Liver (tissue), 3 donors: ENCODE data around the gene AP1S2.

Source experiments
- RAD21 ChIP-seq, 2 donors: IDR thresholded peaks; 2 replicates each; pipeline ENCODE4 v1.6.1; 2016; ENCODE audit warnings: antibody characterized with exemption in 2 of 2, mild to moderate bottlenecking in 2 of 2
- TAF1 ChIP-seq: conservative IDR thresholded peaks from 2 replicates; pipeline ENCODE4 v1.6.1; 2016; ENCODE audit warnings: antibody characterized with exemption, mild to moderate bottlenecking
- TF ChIP-seq, protein P1 (sequence below): IDR thresholded peaks from 2 replicates; pipeline ENCODE4 v1.6.1; 2016; ENCODE audit warnings: antibody characterized with exemption
- TF ChIP-seq, protein P2 (sequence below): fragments of 150-350 bp; IDR thresholded peaks from 2 replicates; pipeline ENCODE4 v1.5.1; 2017; ENCODE audit warnings: improper control_type of control experiment, low read depth, low read length; ENCODE audit not compliant: missing input control
- donor health status: healthy.
- donor health status: healthy.

DNA sequence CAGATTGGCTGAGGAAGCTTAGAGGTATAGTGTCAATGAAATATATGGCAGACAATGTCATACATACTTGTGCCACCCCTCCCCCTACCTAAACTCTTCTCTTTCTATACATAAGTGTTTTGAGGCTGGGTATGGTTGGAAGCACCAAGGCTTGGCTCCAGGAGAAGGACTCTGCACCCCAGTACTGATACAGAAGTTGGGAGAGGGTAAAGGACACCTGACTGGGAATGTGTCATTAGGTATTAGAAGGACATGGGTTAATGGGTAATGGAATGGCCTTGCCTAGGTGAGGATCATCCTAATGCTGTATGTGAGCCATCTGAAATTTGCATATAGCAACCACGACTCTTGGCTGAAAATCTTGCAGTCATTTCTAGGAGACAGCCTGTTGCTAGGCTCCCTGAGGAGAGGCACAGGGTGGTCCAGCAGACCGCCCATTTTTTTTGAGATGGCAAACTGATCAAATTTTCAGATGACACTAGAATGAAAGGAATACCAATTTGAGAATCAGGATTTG lies 26.8 kb upstream of the AP1S2 start:
- no peak for TF ChIP-seq RAD21 (IDR thresholded peaks at IDR 0.05)
- TF ChIP-seq TAF1 = no peak
- TF ChIP-seq, protein P1, sequence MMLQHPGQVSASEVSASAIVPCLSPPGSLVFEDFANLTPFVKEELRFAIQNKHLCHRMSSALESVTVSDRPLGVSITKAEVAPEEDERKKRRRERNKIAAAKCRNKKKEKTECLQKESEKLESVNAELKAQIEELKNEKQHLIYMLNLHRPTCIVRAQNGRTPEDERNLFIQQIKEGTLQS = no peak
- TF ChIP-seq, protein P2, sequence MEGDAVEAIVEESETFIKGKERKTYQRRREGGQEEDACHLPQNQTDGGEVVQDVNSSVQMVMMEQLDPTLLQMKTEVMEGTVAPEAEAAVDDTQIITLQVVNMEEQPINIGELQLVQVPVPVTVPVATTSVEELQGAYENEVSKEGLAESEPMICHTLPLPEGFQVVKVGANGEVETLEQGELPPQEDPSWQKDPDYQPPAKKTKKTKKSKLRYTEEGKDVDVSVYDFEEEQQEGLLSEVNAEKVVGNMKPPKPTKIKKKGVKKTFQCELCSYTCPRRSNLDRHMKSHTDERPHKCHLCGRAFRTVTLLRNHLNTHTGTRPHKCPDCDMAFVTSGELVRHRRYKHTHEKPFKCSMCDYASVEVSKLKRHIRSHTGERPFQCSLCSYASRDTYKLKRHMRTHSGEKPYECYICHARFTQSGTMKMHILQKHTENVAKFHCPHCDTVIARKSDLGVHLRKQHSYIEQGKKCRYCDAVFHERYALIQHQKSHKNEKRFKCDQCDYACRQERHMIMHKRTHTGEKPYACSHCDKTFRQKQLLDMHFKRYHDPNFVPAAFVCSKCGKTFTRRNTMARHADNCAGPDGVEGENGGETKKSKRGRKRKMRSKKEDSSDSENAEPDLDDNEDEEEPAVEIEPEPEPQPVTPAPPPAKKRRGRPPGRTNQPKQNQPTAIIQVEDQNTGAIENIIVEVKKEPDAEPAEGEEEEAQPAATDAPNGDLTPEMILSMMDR = no peak
